KOPT-K1 (cell line): Measurements from ENCODE around the gene SETX.

Experiments
- H3K27ac ChIP-seq: fragments of 200-600 bp; sonication (generic); 2 replicates; pipeline ENCODE4 v1.5.1; 2016; ENCODE audit warnings: antibody characterized with exemption, mild to moderate bottlenecking, low read depth, low read length; ENCODE audit not compliant: poor library complexity, severe bottlenecking
- H3K36me3 ChIP-seq: fragments of 200-600 bp; sonication (generic); 2 replicates; pipeline ENCODE4 v1.5.1; 2017; ENCODE audit warnings: antibody characterized with exemption, mild to moderate bottlenecking, low read length, moderate library complexity; ENCODE audit not compliant: insufficient read depth
- H3K9me3 ChIP-seq: fragments of 200-600 bp; sonication (generic); 2 replicates; pipeline ENCODE4 v1.5.1; 2017; ENCODE audit warnings: antibody characterized with exemption, low read length, mild to moderate bottlenecking; ENCODE audit not compliant: insufficient read depth, poor library complexity, severe bottlenecking

SETX gene

DNA sequence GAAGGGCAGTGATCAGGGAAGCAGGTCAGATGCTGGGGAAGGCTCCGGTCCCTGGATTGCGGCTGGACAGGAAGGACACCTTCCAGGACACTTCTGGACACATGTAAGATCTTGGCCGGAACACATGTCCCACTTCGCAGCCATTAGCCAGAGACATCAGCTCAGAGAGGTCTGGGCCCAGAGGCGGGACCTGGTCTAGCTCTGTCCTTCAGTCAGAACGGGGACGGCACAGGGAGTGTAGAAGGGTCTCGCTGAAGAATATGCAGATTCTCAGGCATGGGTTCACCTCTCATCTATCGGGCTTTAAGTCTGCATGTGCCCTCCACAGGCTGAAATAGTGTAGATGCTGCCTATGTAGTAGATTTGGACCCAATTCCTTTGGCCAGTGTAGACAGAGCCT is 119.7 kb downstream of the SETX start:
- Histone ChIP-seq H3K27ac (no peak overlapping the region), H3K9me3 (no peaks in the 10 kb centered on the region), H3K36me3 (no peaks in the 10 kb centered on the region)

DNA sequence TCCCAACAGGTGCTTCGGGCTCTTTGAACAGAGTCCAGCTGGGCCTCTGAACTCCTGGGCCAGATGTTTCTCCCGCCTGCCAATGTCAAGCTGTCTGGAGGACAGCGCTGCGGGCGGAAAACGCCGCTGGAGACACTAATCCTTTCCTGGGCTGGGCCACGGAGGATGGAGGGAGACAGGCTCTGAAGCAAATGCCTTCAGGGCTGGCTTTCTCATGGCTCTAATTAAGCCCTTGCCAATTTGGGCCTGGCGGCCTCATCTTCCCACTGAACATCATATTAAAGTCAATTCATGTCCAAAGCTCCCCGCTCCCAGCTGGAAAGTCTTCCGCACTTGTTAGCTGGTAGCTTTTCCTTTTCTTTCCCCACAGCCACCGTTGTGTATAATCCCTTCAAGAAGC is 120.3 kb downstream of the SETX start:
- Histone ChIP-seq H3K27ac (no peak overlapping the region), H3K36me3 (no peaks in the 10 kb centered on the region)

DNA sequence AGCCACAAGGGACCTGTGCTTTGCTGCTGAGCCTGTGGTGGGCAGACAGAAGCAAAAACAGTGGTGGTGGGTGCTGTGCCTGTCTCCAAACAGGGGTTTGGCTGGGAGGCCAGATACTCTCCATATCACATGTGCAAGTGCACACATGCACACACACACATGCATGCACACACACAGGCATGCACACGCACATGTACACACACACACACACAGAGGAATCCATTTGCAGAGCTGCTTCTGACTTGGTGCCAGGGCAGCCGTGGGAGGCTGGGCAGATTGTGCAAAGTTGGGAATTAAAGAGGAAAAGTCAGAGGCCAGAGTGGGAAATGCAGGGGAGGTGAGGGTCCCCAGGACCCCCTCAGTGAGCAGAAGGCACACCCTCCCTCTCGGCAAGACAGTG is 121.6 kb downstream of the SETX start:
- Histone ChIP-seq H3K9me3 (no peaks in the 10 kb centered on the region), H3K36me3 (no peaks in the 10 kb centered on the region), H3K27ac (no peak overlapping the region)

More for the DNA sequence above, 120.3 kb downstream of the SETX start:
- no peaks in the 10 kb centered on the region for H3K9me3 ChIP-seq

DNA sequence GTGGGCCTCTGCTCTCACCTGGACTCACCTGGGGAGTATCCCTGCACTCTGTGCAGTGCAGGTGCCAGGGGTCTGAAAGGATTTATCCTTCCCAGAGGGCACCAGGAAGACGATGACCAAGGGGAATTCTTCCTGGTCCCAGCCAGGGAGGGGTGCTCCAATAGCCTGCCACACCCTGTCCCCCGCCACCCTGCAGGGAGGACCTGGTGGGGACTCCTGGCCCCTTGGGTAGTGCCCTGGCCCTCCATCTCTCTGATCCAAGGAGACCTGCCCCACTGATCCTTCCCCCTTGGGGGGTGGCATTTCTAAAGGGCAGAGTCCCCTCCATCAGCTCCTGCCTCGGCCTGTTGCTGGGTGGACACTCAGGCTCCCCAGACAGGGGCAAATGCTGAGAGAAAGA is 122.3 kb downstream of the SETX start:
- H3K27ac ChIP-seq: no peak overlapping the region
- H3K9me3 ChIP-seq: no peaks in the 10 kb centered on the region
- no peaks in the 10 kb centered on the region for H3K36me3 ChIP-seq

DNA sequence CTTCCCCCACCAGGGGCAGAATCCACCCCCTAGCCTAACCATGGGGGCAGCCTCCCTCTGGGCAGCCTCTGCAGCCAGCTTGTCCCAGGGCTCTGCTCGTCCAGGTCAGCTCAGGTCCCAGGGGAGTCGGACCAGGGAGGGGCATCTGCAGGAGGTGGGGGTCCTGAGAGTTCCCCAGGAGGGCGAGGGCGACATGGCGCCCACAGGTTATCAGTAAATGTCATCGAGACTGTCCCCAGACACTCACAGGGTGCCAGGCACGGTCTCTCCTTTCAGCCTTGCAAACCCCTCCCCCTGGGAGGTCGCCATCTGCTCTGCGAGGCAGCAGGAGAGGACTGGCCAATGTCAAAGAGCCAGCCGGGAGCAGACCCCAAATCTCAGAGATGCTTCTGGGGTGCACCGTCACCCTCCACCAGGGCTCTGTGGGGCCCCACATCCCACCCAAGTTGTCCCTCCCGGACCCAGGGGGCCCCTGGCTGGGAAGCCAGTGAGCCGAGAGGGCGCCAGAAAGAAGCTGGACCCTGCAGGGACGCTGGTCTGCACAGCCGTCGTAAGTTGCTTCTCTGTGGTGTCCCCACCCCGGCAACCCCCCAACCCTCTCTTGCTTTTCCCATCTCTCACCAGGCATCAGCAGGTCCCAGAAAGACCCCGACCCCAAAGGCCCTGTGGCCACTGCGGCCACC is 123.6 kb downstream of the SETX start:
- Histone ChIP-seq H3K9me3 (no peaks in the 10 kb centered on the region), H3K27ac (no peak overlapping the region), H3K36me3 (no peaks in the 10 kb centered on the region)

DNA sequence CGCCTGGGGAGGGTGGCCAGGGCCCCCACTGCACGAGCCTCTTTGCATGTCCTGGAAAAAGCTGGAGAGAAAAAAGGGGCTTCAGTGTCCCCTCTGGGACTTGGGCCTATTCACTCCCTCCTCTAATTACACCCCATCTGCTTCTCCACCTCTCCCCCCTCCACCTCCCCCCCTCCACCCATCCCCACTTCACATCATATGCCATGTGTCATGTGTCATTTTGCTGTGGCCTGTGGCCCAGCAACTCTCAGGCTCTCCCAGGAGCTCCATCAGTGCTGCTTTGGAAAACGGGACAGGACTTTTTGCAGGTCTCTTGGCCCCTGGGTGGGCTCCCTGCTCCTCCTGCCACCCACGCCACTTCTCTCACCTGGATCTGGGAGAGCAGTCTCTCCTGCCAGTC is 124.2 kb downstream of the SETX start:
- H3K36me3 ChIP-seq: no peaks in the 10 kb centered on the region
- no peak overlapping the region for H3K27ac ChIP-seq
- H3K9me3 ChIP-seq: no peaks in the 10 kb centered on the region

DNA sequence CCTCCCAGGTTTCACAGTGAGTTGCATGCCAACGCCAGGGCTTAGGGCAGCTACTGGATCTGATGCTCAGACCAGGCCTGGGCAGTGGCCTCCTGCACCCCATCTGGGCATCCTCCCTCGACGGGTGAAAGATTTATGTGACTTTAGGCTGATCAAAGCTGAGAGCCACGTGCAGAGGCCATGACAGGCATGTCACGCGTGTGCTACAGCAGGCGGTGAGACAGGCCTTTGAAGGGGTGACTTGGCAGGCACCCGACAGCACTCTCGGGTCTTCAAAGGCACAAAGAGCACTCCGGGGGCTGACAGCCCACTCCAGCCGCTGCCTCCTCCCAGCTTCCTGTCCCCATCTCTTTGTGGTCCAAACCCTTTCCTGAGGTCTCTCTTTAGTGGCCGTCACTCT is 126.7 kb downstream of the SETX start:
- Histone ChIP-seq H3K27ac (no peak overlapping the region), H3K9me3 (no peaks in the 10 kb centered on the region), H3K36me3 (no peaks in the 10 kb centered on the region)

DNA sequence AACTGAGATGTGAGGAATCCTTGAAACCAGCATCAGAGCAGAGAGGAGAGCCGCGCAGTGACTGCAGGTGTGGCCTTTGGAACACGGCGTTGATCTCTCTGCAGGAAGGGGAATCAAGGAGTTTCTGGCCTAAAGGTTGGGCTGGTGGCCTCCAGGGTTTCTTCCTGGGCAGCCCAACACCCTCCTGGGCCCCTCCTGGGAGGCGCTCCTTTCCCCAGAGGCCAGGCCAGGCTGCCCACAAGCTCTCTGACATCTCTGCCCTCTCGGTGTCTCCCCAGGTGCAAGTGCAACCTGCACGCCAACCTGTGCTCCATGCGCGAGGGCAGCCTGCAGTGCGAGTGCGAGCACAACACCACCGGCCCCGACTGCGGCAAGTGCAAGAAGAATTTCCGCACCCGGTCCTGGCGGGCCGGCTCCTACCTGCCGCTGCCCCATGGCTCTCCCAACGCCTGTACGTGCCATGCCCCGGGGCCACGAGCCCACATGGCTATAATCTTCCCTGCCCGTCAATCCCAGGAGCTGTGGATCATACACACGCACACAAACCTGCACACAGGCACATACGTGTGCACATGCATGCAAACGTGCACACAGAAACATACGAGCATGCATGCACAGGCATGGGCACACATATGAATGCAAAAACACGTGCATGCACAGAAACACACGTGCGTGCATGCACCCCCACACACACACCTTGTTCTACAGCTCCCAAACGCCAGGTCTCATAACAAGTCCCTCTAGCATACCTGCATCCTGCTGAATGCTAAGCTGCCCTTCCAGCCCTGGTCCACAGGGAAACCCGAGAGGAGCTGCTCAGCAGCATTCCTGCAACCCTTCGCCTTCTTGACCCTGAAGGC is 128.0 kb downstream of the SETX start:
- no peak overlapping the region for H3K27ac ChIP-seq
- no peaks in the 10 kb centered on the region for H3K36me3 ChIP-seq
- no peaks in the 10 kb centered on the region for H3K9me3 ChIP-seq

DNA sequence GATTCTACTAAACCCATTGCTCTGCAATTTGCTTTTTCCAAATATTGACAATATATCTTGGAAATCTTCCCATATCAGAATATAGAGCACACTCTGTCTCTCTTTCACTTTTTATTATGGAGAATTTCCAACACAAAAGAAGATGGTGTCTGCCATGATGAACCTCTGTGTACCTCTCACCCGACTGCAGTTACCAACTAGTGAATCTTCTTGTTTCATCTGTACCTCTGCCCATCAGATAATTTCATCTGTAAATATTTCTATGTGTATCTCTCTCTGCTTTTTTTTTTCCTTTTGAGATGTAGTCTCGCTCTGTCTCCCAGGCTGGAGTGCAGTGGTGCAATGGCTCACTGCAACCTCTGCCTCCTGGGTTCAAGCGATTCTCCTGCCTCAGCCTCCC is 130.1 kb downstream of the SETX start:
- H3K27ac ChIP-seq: no peak overlapping the region
- H3K36me3 ChIP-seq: no peaks in the 10 kb centered on the region
- no peaks in the 10 kb centered on the region for H3K9me3 ChIP-seq

DNA sequence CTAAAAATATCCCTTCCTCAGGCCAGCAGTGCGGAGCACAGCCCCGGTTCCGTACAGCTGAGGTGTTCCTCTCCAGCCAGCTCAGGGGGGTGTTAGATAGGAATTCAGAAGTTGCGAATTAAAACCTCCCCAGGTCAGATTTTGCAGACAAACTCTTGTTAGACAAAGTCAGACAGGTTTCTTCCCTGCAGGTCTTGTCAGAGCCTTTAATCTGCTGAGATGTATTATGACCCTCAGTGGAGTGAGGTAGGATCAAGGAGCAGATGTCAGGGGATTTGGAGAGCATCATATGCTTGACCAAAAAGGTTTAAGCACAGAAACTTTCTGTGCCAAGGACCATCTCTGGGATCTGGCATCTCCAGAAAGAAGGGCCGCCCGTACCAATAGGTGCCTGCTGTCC is 132.8 kb downstream of the SETX start:
- Histone ChIP-seq H3K27ac (no peak overlapping the region), H3K9me3 (no peaks in the 10 kb centered on the region), H3K36me3 (no peaks in the 10 kb centered on the region)

DNA sequence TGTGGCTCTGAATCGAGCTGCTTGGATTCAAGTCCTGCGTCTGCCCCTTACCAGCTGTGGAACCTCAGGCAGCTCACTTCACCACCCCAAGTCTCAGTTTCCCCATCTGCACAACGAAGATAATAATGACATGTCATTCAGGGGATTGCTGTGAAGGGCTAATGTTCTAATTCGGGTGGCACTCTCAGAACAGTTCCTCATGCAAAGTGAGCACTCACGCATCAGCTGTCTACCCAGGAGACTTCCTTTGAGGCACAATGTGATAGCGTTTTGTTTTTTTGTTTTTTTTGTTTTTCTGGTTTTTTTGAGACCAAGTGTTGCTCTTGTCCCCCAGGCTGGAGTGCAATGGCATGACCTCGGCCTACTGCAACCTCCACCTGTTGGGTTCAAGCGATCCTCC is 136.6 kb downstream of the SETX start:
- H3K27ac ChIP-seq: no peak overlapping the region
- H3K9me3 ChIP-seq: no peaks in the 10 kb centered on the region
- H3K36me3 ChIP-seq: no peaks in the 10 kb centered on the region

DNA sequence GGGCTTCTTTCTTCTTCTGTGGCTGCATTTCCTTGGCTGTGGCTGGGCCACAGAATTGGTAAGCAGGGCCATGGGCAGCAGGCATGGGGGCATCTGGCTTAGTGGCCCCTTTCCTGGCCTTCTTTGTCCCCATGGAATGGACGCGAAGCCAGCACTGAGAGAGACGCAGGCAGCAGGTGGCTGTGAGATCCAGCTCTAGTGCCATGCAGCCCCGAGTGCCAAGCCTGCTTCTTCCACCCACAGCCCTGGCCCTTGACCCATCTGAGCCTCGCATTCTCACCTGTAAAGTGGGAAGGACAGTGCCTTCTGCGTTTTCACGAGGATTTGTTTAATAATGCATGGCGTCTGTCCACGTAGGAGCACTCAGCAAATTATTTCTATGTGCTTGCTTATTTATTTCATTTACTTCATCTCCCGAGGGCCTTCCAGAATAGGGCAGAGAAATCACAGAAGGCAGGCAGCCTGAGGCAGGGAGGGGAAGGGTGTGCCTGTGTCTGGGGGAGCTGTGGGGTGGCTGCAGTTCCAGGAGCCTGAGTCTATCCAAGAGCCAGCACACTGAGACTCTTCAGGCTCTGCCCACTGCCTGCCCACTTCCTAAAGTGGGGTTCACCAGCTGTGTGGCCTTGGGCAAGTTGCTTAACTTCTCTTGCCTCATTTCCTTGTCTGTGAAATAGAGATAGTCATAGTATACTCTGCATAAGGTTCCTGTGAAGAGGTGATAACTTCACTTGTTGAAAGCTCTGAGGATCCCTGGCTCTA is 137.7 kb downstream of the SETX start:
- no peak overlapping the region for H3K27ac ChIP-seq
- no peaks in the 10 kb centered on the region for H3K36me3 ChIP-seq
- no peaks in the 10 kb centered on the region for H3K9me3 ChIP-seq

DNA sequence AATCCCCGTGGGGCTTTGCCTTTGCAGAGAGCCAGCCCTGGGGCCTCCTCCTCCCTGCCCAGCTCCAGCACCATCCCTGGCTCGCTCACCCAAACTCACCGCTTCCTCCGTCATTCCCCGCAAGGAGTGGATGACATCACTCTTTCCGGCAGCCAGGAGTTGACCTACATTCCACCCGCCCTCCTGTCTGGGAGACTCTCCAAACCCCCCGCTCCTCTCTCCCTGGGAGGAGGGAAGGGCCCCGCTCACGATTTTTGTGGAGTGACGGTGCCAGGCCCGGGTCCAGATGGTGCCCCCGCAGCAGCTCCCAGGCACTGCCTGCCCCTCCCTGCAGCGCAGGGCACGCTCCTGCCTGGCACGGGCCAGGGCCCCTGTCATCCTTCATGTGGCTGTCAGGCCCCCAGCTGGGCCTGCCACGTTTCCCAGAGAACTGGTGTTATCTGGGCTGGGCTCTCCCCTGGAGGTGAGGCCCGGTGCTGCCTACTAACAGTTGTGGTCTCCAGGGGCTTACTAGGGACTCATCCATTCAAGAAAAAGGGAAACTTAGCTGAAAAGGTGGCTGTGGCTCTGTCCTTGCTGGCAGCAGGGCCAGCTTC is 140.7 kb downstream of the SETX start:
- H3K36me3 ChIP-seq: no peaks in the 10 kb centered on the region
- H3K27ac ChIP-seq: no peak overlapping the region
- H3K9me3 ChIP-seq: no peaks in the 10 kb centered on the region

DNA sequence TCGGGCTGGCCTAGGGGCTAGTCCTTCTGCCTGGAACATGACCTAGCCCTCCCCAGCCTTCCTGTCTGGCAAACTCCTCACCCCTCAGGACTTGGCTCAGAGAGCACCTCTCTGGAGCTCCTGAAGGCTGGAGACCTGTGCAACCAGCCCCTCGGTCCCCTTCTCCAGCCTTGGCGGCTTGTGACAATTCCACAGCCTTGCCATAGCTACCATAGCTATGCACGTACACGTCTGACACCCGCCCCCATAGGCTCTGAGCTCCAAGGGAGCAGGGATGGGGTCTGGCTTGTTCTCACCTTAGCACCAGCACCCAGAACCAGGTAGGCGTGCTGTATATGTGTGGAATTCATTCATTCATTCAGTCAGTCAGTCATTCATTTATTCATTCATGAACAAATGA is 143.2 kb downstream of the SETX start:
- Histone ChIP-seq H3K36me3 (no peaks in the 10 kb centered on the region), H3K9me3 (no peaks in the 10 kb centered on the region), H3K27ac (no peak overlapping the region)
